ENCODE results near the gene IMP4. TPM values are rescaled to one million over a fixed set of nuclear protein-coding genes. Genes with fewer than 3 reads are reported as not detected.

IMP4 gene
- total and polyA plus RNA-seq, 8 donors, result 46.8 to 84.7 (median 65.0) TPM

DNA sequence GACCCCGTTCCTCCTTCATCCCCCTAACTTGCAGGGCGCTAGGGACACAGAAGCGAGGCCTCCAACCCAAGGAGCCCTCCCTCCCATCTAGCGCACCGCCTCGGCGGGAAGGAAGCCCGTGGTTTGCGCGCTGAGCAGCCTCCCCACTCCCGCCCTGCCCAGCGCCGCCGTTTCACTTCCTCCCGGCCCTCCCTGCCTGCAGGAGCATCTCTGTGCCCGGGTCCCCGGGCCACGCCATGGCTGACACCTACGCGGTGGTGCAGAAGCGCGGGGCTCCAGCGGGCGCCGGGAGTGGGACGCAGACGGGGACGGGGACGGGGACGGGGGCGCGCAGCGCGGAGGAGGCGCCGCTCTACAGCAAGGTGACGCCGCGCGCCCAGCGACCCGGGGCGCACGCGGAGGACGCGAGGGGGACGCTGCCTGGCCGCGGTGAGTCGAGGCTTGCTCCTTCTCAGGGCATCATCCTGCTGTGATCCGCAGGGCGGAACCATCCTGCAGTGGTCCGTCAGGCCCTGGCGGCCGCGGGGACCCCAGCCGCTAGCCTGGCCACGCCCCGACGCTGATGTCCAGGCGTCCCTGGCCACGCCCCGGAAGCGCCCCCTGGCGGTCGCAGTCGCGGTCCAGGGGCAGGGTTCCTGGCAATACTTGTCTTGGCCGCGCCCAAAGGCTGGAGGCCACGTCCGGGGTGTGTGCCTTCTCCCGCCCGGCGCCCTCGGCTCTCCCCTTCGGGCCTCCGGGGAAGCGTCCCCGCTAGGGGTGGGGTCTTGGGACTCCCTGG is 29.5 kb downstream of the IMP4 start:
- no peak for FAIRE-seq
- Histone ChIP-seq H3K27ac (peak overlapping the region; percentile 70 to 90 (median 81)), H3K9me3 (no peaks in the 10 kb centered on the region), H3K4me3 (peak overlapping the region; percentile 66 to 100 (median 78)), H3K4me1 (peaks cover 0 to 11% (median 4%) of the 10 kb centered on the region in 3 donors), H3K27me3 (no peaks in the 10 kb centered on the region), H3K36me3 (no peaks in the 10 kb centered on the region)
- ATAC-seq, result peak; percentile 95 to 97 (median 96)
- TF ChIP-seq, protein P1, sequence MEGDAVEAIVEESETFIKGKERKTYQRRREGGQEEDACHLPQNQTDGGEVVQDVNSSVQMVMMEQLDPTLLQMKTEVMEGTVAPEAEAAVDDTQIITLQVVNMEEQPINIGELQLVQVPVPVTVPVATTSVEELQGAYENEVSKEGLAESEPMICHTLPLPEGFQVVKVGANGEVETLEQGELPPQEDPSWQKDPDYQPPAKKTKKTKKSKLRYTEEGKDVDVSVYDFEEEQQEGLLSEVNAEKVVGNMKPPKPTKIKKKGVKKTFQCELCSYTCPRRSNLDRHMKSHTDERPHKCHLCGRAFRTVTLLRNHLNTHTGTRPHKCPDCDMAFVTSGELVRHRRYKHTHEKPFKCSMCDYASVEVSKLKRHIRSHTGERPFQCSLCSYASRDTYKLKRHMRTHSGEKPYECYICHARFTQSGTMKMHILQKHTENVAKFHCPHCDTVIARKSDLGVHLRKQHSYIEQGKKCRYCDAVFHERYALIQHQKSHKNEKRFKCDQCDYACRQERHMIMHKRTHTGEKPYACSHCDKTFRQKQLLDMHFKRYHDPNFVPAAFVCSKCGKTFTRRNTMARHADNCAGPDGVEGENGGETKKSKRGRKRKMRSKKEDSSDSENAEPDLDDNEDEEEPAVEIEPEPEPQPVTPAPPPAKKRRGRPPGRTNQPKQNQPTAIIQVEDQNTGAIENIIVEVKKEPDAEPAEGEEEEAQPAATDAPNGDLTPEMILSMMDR (IDR thresholded peaks at IDR 0.05), result peak; percentile 89 to 98 (median 93)
- 1% methylated on average over 59 to 81 of the region's 81 CpGs for WGBS, 2 donors
- peak; percentile 87 to 99 (median 94) for DNase-seq
- intact Hi-C loops (cut with DNase I), result no loop called here

DNA sequence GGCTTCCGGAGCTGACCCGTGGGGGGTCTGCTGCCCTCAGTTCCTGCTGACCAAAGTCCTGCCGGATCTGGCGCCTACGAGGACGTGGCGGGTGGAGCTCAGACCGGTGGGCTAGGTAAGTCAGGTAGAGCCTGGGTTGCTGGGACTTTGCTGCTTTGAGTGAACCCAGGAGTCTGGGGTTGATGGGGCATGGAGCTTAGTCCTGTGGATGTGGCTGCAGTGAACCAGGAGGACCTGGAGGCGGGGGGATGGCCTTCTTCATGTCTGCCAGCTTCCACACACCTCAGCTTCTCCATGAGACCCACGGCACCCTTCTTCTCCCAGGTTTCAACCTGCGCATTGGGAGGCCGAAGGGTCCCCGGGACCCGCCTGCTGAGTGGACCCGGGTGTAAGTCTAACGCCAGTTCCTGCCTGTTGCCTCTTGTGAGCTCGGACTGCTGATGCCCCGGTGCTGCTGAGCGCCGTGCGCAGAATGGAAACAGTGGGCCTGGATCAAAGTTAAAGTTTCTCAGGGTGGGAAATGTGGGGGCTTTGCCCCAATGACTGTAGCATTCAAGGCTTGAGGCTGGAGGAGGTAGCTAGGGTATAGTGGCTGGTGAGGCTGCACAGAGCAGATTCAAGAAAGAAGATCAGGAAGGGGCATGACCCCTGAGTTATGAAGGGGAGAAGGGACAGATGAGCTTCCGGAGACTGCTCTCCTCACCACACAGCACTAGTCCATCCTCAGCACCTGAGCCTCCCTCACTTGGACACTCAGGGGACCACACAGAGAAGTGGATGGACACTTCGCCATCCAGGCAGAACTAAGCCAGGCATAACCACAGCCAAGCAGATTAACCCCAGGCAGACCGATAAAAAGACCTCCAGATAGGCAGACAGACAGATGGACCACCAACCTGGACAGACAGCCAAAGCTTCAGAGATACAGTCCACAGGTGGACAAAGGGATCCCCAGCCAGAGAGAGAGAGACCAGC is 30.4 kb downstream of the IMP4 start:
- no peaks in the 10 kb centered on the region for H3K36me3 ChIP-seq
- peak overlapping the region; percentile 66 to 100 (median 78) for H3K4me3 ChIP-seq
- H3K9me3 ChIP-seq, result no peaks in the 10 kb centered on the region
- 29% methylated on average over 24 of the region's 24 CpGs for WGBS, 2 donors
- peak; percentile 5 to 27 (median 18) for ATAC-seq
- peaks cover 0 to 11% (median 4%) of the 10 kb centered on the region in 3 donors for H3K4me1 ChIP-seq
- H3K27me3 ChIP-seq, result no peaks in the 10 kb centered on the region
- intact Hi-C loops (cut with DNase I), result no loop called here
- no peak for FAIRE-seq
- H3K27ac ChIP-seq, result peak overlapping the region; percentile 70 to 90 (median 81)
- TF ChIP-seq, protein P1 (IDR thresholded peaks at IDR 0.05), result peak in 1 of 4 donors; percentile 2
- no peak for DNase-seq

DNA sequence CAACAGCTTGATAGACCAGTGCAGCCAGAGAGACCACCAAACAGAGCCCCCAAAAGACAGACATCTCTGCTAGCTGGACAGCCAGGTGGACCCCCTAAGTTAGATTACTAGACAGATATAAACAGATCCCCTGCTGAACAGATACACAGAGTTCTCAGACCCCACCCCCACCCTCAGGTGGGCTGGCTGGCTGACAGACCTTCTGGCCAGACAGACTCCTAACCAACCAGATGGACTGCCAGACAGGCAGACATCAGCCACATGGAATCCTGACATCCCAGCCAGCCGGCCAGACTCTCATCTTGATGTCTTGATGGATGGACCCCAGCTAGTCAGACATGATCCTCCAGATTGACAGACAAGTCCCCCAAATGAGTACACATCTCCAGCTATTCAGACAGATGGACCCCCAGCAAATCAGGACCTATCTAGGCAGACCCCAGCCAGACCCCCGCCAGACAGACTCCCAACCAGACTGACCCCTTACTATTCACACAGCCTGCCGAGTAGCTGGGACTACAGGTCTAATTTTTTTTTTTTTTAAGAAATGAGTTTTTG is 31.2 kb downstream of the IMP4 start:
- Histone ChIP-seq H3K27me3 (no peaks in the 10 kb centered on the region), H3K27ac (no peak overlapping the region), H3K4me3 (peak overlapping the region in 1 of 4 donors; percentile 84), H3K36me3 (no peaks in the 10 kb centered on the region), H3K9me3 (no peaks in the 10 kb centered on the region), H3K4me1 (peaks cover 0 to 11% (median 4%) of the 10 kb centered on the region in 3 donors)
- ATAC-seq, result no peak
- TF ChIP-seq, protein P1 (IDR thresholded peaks at IDR 0.05), result no peak
- DNase-seq, result no peak
- intact Hi-C loops (cut with DNase I), result no loop called here
- 84 to 92% methylated on average over 3 of the region's 3 CpGs for WGBS, 2 donors
- no peak for FAIRE-seq

GRCh38 chr2:130374587-130375290 is 32.0 kb downstream of the IMP4 start:
- TF ChIP-seq, protein P1 (IDR thresholded peaks at IDR 0.05), result no peak
- no peak for FAIRE-seq

More at GRCh38 chr2:130374587-130375290, 32.0 kb downstream of the IMP4 start:
- Histone ChIP-seq H3K4me3 (no peak overlapping the region), H3K4me1 (peaks cover 0 to 11% (median 4%) of the 10 kb centered on the region in 3 donors), H3K27me3 (no peaks in the 10 kb centered on the region), H3K27ac (no peak overlapping the region), H3K36me3 (no peaks in the 10 kb centered on the region), H3K9me3 (no peaks in the 10 kb centered on the region)
- intact Hi-C loops (cut with DNase I), result no loop called here
- 90 to 94% methylated on average over 9 of the region's 9 CpGs for WGBS, 2 donors
- ATAC-seq, result no peak
- no peak for DNase-seq

Measured in pancreas (tissue), 10 donors.